A549 treated with Mapracorat at 1 μM for 4 hours (cell line): ENCODE measurements around the gene CLCN4. TPM values are rescaled to one million over a fixed set of nuclear protein-coding genes. Genes with fewer than 3 reads are reported as not detected.

Source experiments
- total RNA-seq: library from RNA; stranded (reverse); fragments of 200-300 nt; extraction: Qiagen RNA extraction; gene quantifications from 5 replicates; pipeline ENCODE4 v1.2.3, GENCODE V29; 2022

The CLCN4 gene
- 3.0 to 4.9 TPM (median 3.4 TPM) in 5 replicates for total RNA-seq

GRCh38 chrX:10156199-10157031, at the start of gene CLCN4:
Gene CLCN4, plus strand, starts transcription at chrX:10156975. Its CDS starts 28,058 bp downstream, at chrX:10185033.

Other genes with a start within 250 kb of the CLCN4 start
- not detected in 5 replicates for gene CLDN34, start 189.6 kb upstream of the CLCN4 start, total RNA-seq